K562 treated with DMSO at 1 percent for 48 hours (cell line): Measurements from ENCODE around the gene ITLN2. TPM values are rescaled to one million over a fixed set of nuclear protein-coding genes. Genes with fewer than 3 reads are reported as not detected.

ENCODE experiments used
- total RNA-seq: library from RNA; unstranded; fragments of 300-600 nt; gene quantifications from 2 replicates; pipeline ENCODE4 v1.2.3, GENCODE V29; 2022; ENCODE audit warnings: low replicate concordance; ENCODE audit errors: extremely low read depth

The ITLN2 gene
- total RNA-seq: not detected in 2 replicates

GRCh38 chr1:160954158-160955104, at the start of gene ITLN2:
ITLN2 (minus strand) TSS chr1:160954809; CDS start chr1:160954741, 68 bp downstream.

Other genes with a start within 250 kb of the ITLN2 start
- gene CD48, start 243.0 kb downstream of the ITLN2 start, total RNA-seq: not detected in 2 replicates
- gene SLAMF7, start 215.6 kb downstream of the ITLN2 start, total RNA-seq: not detected in 2 replicates
- not detected in 2 replicates for gene LY9, start 158.6 kb downstream of the ITLN2 start, total RNA-seq
- gene CD244, start 91.9 kb downstream of the ITLN2 start, total RNA-seq: not detected in 2 replicates
- gene ITLN1, start 69.6 kb downstream of the ITLN2 start, total RNA-seq: not detected in 2 replicates
- not detected in 2 replicates for gene F11R, start 66.3 kb upstream of the ITLN2 start, total RNA-seq
- not detected in 2 replicates for gene TSTD1, start 84.2 kb upstream of the ITLN2 start, total RNA-seq
- gene USF1, start 91.2 kb upstream of the ITLN2 start, total RNA-seq: not detected in 2 replicates
- not detected in 2 replicates for gene ARHGAP30, start 115.1 kb upstream of the ITLN2 start, total RNA-seq
- gene NECTIN4, start 134.7 kb upstream of the ITLN2 start, total RNA-seq: not detected in 2 replicates
- gene KLHDC9, start 143.6 kb upstream of the ITLN2 start, total RNA-seq: not detected in 2 replicates
- not detected in 2 replicates for gene PFDN2, start 163.2 kb upstream of the ITLN2 start, total RNA-seq
- gene NIT1, start 163.3 kb upstream of the ITLN2 start, total RNA-seq: not detected in 2 replicates
- gene DEDD, start 177.9 kb upstream of the ITLN2 start, total RNA-seq: not detected in 2 replicates
- 444 TPM in 1 of 2 replicates, not detected in the other for gene UFC1, start 199.2 kb upstream of the ITLN2 start, total RNA-seq
- gene USP21, start 204.7 kb upstream of the ITLN2 start, total RNA-seq: not detected in 2 replicates
- gene PPOX, start 211.6 kb upstream of the ITLN2 start, total RNA-seq: not detected in 2 replicates
- not detected in 2 replicates for gene B4GALT3, start 222.7 kb upstream of the ITLN2 start, total RNA-seq
- not detected in 2 replicates for gene ADAMTS4, start 244.2 kb upstream of the ITLN2 start, total RNA-seq
- not detected in 2 replicates for gene NDUFS2, start 247.6 kb upstream of the ITLN2 start, total RNA-seq